ENCODE data around the gene DIS3L2.
"Not testable (repeated sequence)": the region's sequence is repeated elsewhere in the genome, so short reads cannot be mapped to it uniquely, and the experiment has no call there.

Gene DIS3L2

DNA sequence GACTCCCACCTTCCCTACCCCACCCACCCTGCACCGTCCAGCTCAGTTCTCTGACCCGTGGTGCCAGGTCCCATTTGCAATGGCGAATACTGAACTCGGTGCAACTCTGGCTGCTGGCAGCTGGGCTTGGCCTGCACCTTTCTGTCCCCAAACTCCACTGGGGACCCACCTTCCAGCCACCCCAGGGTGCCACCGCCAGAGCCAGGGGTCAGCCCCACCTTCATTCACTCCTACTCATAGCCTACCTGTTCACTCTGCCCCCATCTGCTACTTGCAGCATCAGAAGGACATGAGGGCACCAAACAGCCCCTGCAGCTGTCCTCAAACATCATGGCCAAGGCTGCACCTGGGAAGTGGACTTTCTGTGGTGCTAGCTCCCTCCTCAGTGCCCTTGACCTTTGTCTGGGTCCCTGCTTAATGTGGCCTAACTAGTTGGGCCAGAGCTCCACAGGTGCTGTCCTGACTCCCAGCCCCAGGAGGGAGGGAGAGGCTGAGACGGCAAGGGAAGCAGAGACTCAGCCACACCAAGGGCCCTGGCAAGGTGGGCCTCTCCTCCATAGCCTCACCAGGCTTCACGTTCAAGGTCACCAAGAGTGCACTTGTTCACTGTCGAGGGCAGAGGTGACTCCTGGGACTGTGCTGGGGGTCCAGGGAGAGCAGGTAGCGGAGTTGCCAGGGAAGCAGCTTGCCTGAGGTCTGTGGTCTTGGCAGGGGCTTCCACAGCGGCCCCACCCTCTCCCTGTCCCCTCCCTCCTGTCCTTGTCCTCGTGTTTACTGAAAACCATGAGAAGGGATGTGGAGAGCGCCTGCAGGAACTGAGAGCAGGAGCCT, 365.0 kb downstream of the DIS3L2 start:
- DNase-seq, result not testable (repeated sequence)

DNA sequence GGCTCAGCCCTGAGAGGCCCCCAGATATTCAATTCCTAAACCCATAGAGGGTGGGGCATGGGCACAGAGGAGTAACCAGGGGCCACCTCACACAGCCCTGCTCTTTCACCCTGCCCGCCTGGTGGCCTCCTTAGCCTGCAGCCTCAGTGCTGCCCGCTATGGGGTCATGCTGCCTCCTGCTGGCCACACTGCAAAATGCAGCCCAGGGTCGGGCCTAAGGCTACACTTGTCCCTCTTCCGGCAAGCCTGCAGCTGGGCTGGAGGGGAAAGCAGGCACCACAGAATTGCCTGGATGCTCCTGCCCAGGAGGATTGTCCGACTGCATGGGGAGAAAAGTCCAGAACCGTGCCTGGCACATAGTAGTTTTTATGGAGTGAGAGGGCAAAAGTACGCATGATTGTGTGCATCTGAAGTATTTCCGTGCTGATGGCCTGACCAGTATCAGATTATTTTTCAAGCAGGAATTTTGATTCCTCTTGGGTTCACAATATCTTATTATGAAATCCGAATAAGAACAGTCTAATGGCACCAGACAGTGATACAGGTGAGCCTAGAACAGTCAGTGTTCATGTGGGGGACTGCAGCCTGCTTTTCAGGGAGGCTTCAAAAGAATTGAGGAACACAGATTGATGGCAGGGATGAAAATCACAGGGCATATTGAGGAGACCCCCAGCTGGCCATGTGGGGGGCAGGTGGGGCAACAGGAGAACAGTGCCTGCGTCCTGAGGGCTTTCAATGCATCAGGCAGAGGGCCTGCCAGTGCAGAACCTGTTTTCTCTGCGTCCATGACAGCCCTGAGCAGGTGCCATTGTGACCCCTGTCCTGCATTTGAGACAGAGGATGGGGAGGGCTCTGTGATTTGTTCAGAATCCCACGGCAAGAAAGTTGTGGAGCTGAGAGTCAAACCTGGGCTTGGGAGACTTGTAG, 365.9 kb downstream of the DIS3L2 start:
- DNase-seq, result peak; percentile 93 to 94

DNA sequence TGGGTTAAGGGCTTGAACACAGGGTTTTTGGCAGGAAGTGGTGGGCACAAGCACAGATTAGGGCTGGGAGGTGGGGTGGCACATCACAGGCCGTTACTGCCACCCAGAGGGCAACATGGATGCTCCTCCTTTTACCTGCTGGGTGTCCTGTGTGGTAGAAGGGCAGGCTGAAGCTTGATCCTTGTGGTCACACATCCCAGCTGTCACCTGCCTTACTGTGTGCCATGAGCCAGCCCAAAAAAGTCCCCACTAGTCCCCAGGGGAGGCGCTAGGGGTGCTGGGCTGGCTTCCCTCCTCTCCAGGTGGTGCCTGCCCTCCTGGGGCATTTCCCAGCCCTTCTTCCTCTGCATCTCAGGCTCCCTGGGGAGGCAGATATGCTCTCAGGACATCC, 366.5 kb downstream of the DIS3L2 start:
- no peak for DNase-seq

DNA sequence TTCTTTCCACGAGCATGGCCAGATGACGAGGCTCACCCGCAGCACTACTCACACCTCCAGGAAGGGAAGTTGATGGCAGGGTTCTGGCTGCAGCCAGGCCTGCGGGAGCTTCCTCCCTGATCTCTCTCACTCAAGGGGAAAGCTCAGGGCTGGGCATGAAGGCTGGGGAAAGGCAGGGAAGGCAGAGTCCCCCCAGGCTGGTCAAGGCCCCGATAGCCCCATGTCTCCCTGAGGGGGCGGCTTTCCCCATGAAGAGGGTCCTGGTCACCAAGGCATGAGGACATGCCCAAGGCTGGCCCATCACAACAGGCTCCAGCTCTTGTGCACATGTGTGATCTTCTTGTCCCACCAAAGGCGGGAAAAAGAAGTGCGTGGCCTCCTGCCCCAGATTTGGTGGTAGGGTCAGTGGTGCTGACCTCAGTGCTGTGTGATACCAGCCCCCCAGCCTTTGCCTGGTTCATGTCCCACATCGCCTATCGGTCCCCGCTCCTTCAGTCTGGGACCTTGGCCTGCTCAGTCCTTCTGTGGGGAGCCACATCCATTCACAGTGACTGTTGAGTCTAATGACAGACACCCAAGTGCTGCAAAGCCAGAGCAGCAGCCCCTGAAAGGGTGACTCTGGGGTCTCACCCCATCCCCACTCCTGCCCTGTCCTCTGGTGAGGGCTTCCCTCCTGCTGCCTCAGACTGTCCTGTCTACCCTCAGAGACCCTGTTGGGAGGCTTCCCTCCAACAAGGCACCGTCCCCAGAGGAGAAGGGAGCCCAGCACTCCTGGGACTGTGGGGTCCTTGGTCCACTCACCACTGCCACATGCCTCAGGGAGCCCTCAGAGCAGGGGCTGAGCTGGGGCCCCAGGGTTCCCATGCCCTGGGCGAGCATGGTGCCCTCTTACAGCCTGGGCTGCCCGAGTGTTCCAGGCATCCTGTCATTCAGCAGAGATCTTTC, 367.3 kb downstream of the DIS3L2 start:
- DNase-seq, result no peak

DNA sequence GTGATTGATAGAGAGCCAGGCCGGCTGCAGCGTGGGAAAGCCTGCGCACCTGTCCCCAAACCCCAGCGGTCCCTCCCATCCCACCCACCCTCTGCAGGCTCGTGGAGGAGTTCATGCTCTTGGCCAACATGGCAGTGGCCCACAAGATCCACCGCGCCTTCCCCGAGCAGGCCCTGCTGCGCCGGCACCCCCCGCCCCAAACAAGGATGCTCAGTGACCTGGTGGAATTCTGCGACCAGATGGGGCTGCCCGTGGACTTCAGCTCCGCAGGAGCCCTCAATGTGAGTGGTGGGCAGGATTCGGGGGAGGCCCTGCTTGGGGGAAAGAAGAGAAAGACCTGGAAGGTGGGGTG, 368.2 kb downstream of the DIS3L2 start:
- DNase-seq, result no peak

DNA sequence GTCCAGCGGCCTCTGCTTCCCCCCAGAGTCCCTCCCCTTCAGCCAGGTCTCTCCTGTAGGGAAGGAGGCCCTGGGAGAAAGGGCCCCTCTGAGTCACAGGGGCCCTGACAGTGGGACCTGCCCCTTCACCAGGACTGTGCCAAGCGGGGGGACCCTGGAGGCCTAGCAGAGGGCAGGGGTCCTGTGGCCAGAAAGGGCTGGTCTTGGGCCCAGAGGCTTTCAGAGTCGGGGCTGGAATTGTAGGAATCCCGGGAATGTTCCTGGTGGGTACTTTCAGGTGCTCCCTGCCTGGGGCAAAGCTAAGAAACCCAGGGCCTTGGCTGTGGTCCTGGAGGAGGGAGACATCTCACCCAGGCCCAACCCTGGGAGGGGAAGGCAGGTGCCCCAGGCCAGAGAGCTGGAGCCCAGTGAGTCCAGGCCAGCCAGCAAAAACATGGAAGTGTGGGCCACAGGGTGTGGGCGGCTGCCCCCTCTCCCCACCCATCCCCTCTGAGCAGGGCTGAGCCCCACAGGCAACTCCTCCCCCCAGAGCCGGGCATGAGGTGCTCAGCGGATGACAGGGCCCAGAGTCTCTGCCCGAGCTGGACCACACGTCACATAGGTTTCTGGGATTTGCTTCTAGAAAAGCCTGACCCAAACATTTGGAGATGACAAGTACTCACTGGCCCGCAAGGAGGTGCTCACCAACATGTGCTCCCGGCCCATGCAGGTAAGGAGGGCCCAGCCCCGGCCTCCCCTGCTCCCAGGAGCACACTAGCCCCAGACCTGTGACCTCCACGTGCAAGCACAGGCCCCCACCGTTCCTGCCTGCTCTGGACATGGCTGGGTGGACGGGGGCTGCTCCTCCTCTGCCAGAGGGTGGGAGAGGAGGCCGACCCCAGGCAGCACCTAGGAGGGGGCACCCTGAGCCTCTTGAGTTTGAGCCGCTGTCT, 368.8 kb downstream of the DIS3L2 start:
- DNase-seq, result no peak

DNA sequence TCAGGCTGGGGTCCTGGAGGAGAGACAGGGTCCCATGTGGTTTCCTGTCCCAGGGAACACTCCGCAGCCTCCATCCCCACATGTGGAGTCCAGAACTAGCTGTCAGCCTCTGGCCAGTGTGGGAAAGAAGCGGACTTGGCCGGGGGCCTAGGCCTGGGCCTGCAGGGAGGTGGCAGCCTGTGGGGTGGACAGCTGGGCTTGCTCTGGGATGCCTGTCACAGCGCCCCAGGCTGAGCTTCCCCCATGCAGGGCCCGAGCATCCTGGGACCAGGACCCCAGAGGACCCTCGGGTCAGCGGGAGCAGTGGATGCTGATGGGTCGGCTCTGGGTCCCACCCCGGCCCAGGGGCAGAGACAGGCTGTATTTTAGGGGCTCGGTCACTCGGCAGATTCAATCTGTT, 369.5 kb downstream of the DIS3L2 start:
- not testable (repeated sequence) for DNase-seq

DNA sequence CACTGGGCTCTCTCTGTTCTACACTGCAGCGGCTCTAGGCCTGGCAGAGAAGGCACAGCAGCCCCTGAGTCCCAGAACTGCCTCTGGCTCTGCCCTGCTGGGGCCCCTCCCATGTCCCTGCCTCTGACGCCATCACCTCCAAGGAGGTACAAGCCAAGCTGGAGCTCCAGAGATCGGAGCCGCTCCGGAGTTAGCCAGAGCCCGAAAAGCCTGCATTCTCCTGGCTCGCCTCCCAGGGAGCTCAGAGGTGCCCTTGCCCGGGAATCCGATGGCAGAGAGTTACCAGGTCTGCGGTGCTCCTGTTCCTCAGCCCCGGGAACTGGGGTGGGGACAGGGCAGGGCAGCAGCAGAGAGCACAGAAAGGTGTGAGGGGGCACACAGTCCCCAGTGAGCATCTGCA, 370.1 kb downstream of the DIS3L2 start:
- not testable (repeated sequence) for DNase-seq

DNA sequence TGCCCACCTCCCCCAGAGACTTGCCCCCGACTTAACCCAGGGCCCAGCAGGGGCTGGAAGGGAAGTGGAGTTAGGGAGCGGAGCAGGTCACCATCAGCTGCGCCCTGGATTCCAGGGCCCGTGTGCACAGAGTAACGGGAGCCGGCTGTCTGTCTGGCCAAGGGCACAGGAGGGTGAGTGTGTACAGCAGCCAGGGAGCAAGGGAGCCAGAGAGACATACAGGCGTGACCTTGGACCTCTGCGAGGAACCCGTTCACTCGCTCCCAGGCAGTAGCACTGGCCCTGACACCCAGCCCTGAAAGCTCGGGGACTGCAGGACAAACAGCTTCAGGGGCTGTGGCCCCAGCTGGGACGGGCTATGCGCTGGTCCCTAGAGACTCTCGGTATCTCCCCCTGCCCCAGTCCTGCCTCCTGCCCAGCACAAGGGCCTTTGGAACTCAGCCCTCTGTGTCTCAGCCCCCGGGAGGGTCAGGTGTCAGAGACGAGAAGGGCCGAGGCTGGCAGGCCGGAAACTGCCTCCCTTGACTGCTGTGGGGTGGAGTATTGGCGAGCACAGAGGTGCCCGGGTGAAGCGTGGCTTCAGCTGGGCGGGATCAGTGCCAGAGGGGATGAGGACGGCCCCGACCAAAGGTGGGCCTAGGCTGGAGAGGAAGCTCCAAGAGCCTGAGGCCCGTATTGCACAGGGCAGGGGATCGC, 370.9 kb downstream of the DIS3L2 start:
- not testable (repeated sequence) for DNase-seq

DNA sequence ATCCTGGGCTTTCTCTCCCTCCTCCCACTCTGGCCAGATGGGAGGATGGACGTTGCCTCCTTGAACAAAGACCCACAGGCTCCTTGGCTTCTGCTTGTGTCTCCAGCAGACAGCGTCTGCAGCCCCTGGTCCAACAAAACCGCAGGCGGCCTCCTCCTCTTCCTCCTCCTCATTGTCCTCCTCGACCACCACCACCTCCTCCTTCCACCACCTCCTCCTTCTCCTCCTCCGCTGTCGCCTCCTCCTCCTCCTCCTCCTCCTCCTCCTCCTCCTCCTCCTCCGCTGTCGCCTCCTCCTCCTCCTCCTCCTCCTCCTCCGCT, 371.4 kb downstream of the DIS3L2 start:
- no peak for DNase-seq

DNA sequence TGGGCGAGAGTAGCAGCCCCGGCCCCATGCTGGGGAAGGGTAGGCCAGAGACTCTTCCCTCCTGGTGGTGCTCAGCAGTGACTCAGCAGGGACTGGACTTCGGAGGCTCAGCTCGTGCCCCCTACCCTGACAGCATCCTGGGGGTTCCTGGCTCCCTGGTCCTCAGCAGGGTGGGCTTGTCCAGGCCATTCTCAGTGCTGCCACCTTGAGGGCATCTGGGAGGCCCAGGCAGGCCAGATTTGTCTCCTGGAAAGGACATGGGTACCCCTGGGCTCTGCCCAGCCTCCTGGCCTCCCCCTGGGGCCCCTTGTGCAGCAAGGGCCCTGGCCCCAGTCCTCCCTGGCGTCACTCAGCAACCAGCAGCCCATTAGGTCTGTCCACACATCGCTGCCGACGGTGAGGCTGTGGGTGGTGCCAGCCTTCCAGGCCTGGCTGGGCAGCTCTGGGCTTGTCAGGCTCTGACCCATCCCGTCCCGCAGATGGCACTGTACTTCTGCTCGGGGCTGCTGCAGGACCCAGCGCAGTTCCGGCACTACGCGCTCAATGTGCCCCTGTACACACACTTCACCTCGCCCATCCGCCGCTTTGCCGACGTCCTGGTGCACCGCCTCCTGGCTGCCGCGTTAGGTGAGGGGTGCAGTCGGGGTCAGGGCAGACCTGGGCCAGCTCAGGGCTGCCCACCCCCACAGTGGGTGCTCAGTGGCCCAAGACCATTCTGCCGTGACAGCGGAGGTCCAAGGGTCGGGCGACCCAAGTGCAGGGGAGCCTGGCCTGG, 372.0 kb downstream of the DIS3L2 start:
- DNase-seq, result no peak

DNA sequence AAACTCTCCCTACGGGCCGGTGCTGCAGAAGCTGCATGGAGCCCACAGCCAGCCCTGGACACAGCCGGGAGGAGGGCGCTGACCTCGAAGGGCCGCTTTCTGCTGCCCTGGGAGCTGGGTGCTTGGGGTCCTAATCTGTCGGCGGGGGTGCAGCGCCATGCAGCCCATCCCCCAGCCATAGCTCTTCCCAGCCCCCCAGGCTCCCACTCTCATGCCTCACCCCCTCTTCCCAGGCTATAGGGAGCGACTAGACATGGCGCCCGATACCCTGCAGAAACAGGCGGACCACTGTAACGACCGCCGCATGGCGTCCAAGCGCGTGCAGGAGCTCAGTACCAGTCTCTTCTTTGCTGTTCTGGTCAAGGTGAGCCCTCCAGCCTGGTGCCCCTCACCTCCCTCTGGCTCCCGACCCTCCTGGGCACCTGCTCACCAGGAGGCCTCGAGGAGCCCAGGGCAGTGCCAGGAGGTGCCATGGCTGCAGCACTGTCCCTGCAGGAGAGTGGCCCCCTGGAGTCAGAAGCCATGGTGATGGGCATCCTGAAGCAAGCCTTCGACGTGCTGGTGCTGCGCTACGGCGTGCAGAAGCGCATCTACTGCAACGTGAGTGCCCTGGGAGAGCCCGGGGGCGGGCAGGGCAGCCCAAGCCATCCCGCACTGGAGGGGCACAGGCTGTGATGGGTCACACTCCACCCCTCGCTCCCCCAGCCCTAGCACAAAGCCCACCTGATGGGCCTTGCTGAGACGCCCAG, 372.8 kb downstream of the DIS3L2 start:
- DNase-seq, result not testable (repeated sequence)

DNA sequence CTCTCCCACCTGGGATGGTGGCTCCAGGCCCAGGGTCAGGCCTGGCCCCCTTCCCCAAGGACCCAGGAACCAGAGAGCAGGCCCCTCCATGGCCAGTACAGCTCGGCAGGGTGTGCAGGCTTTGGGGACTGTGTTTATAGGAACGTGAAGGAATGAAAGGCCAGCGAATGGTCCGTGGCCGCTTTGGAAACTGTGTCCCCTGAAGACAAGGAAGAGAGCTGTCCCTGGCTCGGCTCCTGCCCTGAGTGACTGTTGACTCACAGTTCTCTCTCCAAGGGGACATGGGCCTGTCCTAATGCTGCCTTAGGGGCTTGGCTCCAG, 373.3 kb downstream of the DIS3L2 start:
- peak in 1 of 2 experiments; percentile 8 for DNase-seq

DNA sequence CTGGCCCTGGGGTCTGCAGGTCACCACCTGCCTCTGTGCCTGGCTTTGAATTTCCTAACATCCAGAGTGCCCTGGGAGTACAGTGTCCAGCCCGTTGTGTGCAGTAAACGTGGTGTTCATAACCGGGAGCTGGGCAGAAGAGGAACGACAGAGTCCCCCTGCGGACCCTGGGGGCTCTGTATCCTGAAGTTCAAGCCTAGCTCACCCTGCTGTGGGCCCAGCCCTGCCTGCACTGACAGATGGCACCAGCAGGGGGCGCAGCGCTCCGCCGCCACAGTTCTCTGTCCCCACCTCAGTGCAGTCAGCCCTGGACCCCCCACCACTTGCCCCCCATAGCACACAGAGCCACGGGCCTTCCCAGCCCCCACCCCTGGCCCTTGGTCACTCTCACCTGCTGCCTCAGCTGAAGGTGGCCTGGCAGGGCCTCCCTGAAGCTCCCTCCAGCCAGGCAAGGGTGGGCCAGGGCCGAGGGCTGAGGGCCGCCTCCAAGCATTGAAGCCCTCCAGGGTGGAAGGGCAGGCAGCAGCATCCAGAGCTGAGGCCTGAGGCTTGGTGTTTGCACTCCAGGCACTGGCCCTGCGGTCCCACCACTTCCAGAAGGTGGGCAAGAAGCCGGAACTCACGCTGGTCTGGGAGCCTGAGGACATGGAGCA, 373.8 kb downstream of the DIS3L2 start:
- peak; percentile 30 to 32 for DNase-seq

DNA sequence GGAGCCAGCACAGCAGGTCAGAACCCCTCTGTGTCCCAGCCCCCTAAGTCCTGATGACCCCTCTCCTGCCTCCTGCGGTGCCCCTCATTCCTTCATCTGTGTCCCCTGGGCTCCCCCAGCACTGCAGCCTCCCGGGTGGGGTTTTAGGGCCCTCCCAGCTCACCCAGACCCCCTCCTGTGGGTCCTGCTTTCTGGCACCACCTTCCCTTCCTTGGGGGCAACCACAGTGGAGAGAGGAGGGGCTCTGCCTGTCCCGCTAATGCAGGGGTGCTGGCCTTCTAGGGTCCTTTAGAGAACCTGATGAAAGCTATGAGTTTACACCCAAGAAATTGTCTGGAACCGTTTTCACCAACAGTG, 374.3 kb downstream of the DIS3L2 start:
- DNase-seq, result peak; percentile 12

DNA sequence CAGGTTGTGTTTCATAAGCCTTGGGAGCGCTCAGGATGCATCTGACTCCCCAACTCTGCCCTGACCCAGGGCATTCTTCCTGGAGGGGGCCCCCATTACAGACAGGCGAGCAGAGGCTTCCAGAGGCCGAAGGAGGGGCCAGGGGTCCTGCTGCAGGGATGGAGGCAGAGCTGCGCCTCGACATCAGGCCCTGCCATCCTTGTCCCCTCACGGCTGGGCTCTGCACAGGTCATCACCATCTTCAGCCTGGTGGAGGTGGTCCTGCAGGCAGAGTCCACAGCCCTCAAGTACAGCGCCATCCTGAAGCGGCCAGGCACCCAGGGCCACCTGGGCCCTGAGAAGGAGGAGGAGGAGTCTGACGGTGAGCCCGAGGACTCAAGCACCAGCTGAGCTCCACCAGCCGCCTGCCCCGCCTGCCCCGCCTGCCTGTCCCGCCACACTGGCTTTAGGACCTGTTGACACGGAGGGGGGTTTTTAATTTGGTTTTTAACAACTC, 374.8 kb downstream of the DIS3L2 start:
- DNase-seq, result peak; percentile 9 to 11

DNA sequence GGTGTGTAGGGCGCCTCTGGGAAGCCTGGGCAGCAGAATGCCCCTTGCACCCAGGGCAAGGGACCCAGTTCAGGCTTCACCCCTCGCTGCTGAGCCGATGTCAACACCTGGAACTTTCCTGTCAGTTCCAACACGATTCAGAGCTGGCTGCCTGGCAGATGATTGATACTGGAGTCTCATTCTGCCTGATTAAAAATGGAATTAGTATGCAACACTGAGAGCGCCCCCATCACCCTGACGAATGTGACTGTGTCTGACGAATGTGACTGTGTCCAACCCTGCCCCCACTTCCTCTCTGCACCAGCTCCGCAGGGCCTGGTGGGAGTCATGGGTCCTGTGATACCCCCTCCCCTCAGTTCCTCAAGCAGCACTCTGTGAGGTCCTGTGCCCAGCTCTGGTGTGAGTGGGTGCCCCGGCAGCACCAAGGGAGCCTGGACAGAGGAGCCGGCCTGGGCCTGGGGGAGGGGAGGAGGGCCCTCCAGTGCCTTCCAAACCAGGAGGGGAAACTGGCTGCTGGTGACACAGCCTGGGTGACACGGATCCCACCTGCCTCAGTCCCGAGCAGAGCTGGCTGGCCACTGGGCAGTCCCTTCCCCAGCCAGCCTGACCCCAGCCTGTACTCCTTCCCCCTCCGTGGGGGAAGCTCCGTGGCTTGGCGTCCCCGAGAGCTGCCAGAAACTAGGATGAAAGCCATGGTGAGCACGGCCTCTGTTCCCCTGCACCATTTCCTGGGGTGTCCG, 375.6 kb downstream of the DIS3L2 start:
- DNase-seq, result peak; percentile 10

DNA sequence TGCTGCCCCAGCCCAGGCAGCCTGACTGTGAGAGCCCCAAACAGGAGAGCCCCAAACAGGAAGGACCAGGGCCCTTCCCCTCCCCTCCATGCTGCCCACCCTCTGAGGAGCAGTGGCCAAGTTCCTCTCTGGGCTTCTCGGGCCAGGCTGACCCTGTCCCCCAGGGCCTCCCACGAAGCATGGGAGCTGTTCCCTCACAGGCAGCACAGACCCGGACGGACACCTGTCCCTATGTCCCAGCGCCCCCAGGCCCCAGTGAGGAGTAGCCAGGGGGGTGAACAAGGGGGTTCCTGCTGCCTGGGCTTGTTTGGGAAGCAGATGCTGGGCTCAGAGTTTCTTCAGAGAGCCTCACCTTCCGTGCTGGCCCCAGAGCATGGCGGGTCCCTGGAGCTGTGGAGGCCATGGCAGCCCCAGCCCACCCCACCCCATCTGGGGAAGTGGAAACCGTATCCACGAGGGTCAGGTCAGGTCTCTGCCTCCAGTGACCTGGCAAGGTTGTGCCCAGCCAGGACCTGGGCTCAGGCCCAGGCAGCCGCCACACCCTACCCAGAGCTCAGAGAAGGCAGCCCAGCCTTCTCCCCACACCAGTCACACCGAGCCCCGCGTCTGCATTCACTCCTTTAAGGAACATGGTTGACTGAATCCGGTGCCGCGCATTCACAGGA, 376.7 kb downstream of the DIS3L2 start:
- not testable (repeated sequence) for DNase-seq

Data from activated T-cell treated with anti-CD3 and anti-CD28 coated beads, Interleukin-2, amount 50 U/mL, for 48 hours (primary cell).